RCC 7860 (cell line): Measurements from ENCODE around the gene STEAP3.

Experiments
- DNase-seq: peaks from one replicate; pipeline ENCODE4 v3.0.0-alpha.2; 2015; ENCODE audit warnings: low spot score
- FAIRE-seq: peaks from 2 replicates; lab custom pipeline; 2012; peaks lifted over from hg19 to GRCh38; lab: Jason Lieb, UNC

Gene STEAP3

GRCh38 chr2:119245076-119245840, 21.6 kb downstream of the STEAP3 start:
- FAIRE-seq (no peak), DNase-seq (no peak)

GRCh38 chr2:119245841-119246230, 22.2 kb downstream of the STEAP3 start:
- FAIRE-seq: no peak
- DNase-seq: no peak

GRCh38 chr2:119246884-119247843, 23.5 kb downstream of the STEAP3 start:
- DNase-seq (no peak), FAIRE-seq (no peak)

- DNase-seq: no peak
- no peak for FAIRE-seq
These were observed 24.2 kb downstream of the STEAP3 start for GRCh38 chr2:119247844-119248271.

- FAIRE-seq (no peak), DNase-seq (no peak)
These were observed 24.7 kb downstream of the STEAP3 start for GRCh38 chr2:119248311-119248710.

GRCh38 chr2:119248751-119249150, 25.1 kb downstream of the STEAP3 start:
- DNase-seq: no peak

GRCh38 chr2:119249311-119249710, 25.7 kb downstream of the STEAP3 start:
- FAIRE-seq: no peak

More at GRCh38 chr2:119248751-119249150, 25.1 kb downstream of the STEAP3 start:
- no peak for FAIRE-seq

GRCh38 chr2:119249855-119250717, 26.5 kb downstream of the STEAP3 start:
- FAIRE-seq (no peak), DNase-seq (no peak)

More at GRCh38 chr2:119249311-119249710, 25.7 kb downstream of the STEAP3 start:
- DNase-seq: no peak

- DNase-seq (no peak), FAIRE-seq (no peak)
These were observed 27.2 kb downstream of the STEAP3 start for GRCh38 chr2:119250718-119251290.

- DNase-seq (no peak), FAIRE-seq (no peak)
These were observed 28.0 kb downstream of the STEAP3 start for GRCh38 chr2:119251652-119252051.

GRCh38 chr2:119252186-119253113, 28.8 kb downstream of the STEAP3 start:
- FAIRE-seq (peak; percentile 99), DNase-seq (peak; percentile 98)

GRCh38 chr2:119253114-119253702, 29.6 kb downstream of the STEAP3 start:
- DNase-seq (no peak), FAIRE-seq (no peak)

- DNase-seq (no peak), FAIRE-seq (no peak)
These were observed 30.3 kb downstream of the STEAP3 start for GRCh38 chr2:119253760-119254600.

GRCh38 chr2:119254601-119255080, 31.0 kb downstream of the STEAP3 start:
- FAIRE-seq: no peak
- DNase-seq: no peak

- FAIRE-seq (peak; percentile 98), DNase-seq (peak; percentile 97)
These were observed 32.3 kb downstream of the STEAP3 start for GRCh38 chr2:119255760-119256581.

GRCh38 chr2:119256582-119256921, 32.9 kb downstream of the STEAP3 start:
- no peak for DNase-seq
- no peak for FAIRE-seq

GRCh38 chr2:119257198-119257597, 33.6 kb downstream of the STEAP3 start:
- FAIRE-seq: no peak

More at GRCh38 chr2:119257198-119257597, 33.6 kb downstream of the STEAP3 start:
- no peak for DNase-seq
